GM21723 (cell line): ENCODE data around the gene SIX6.

Experiments used
- ATAC-seq: cut with Tn5 transposase; IDR thresholded peaks from one replicate; pipeline ENCODE4 v1.9.1; 2021; ENCODE audit warnings: mild to moderate bottlenecking, moderate library complexity; ENCODE audit not compliant: unreplicated experiment

SIX6 gene

DNA sequence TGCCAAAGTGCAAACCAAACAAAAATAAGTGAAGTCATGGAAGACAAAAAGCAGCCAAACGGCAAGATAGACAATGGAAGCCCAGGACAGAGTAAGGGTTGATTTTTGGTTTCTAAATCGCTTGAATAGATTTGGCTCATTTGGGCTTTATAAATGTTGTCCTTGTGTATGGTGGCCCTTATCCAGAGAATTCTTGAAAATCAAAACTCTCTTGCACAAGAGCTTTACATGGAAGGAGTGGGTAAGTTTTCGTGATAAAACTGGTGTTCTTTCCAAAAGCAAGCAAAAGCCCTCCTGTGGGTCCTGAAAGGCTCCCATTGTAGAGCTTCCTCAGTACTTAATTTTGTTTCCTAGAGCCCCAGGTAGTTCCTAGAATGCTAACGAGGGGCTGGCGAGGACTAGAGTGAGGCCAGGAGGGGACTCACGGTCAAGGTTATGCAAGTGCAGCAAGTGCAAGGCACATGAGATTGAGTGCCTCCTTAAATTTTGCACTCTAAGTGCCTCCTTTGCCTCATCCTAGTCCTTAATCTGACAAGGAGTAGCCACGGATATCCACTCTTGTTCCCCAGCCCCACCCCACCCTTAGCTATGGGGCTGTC, 4.1 kb downstream of the SIX6 start:
- no peak for ATAC-seq

DNA sequence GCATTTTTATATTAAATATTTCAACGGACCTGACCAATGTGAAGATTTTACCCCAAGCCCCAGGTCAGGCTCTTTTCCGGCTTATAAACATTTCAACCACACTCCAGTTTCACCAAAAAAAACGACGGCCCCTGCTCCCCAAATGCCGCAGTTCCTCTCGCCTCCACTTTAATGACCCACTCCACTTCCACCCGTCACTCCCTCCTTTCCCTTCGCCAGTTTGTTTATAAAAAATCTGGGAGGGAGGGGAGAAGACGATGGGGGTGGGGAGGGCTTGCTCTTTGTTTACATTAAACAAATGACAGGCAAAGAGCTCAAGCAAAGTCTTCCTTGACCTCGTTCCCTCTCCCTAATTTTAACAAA, 5.4 kb downstream of the SIX6 start:
- ATAC-seq = no peak

DNA sequence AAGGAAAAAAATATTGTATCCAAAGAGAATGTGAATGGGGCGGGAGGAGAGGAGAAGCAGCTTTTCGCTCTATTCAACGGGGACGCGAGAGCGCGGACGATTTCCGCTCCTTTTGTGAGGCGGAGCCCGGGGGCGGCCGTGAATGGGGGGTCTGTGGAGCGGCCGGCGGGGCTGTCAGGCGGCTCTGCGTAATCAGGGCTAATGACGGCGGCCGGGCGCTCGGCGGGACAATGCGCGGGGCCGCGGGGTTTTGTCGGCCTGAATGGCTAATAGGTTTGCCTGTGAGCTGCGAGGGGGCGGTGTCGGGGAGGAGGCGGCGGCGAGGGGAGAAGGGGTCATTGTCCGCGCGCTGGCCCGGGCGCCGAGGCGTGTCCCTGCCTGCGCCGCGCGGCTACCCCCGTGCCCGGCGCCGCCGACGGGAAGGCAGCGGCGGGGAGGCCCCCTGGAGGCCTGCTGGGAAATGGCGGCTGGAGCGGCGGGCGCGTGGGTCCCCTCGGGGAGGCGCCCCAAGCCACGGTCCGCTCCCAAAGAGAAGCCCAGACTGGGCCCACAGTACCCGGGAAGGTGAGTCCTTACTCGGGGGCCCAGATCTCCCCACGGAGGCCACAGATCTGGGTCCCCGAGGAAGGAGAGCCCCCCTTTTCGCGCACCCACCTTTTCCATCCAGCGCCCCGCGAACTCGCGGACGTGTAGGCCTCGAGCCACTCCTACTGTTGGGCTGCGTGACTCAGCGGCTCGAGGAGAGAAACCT, 6.0 kb downstream of the SIX6 start:
- peak; percentile 54 for ATAC-seq

DNA sequence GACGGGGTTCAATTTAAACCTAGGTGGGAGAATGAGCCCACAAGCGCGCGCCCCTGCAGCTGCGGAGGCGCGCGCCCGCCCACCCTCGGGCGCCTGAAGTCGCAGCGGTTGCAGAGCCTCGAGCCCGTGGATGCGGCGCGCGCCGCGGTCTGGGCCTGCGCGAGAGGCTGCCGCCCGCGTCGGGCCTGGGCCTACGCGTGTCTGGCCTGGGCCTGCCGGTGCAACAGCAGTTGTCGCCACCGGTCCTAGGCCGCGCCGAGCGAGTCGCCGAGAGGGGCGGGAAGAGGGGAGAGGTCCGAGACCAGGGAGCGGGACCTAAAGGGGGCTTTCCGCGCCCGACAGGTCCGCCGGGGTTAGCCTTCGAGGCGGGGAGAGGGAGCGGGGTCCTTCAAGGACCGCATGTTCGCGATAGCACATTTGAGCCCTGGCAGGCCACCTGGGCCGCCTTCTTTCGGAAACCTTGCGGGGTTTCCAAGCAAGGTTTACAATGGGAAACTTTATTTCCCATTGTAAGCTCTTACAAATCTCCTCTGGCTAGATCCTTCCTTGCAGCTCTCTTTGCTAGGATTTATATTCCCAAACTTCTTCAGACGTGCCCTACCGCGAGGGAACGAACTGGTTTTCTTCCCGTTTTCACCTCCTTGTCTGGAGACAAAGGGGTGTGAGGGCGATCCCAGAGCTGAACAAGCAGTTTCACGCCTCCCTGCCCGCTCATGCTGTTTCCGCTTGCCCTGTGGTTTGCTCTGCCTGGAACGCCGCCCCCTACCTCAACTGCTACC, 6.8 kb downstream of the SIX6 start:
- peak; percentile 48 for ATAC-seq

DNA sequence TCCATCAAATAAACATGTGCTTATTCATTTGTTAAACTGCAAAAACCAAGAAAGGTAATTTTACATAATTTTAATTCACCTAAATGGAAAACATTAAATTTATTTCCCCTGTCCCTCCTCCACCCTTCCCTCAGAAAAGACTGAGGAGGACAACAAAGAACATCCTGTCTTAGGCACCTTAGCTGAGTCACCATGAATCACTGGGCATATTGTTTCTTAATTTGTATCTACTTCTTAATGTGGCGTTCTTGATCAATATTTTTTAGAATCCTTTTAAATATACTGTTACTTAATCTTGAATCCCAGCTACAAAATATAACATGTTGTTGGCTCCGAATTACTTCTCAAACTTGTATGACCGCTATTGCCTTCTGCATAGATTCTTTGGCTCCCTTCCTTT, 23.5 kb downstream of the SIX6 start:
- ATAC-seq = no peak

DNA sequence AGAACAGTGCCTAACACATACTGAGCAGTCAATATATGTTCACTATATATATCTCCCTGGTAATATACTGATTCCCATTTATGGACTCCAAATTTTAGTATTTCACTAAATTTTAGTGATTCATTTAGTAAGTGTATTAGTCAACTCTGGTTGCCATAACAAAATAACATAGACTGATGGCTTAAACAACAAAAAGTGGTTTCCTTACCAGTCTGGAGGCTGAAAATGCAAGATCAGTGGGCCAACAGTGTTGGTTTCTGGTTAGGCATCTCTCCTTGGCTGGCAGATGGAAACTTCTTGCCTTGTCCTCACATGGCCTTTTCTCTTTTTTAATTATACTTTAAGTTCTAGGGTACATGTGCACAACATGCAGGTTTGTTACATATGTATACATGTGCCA, 28.7 kb downstream of the SIX6 start:
- no peak for ATAC-seq

DNA sequence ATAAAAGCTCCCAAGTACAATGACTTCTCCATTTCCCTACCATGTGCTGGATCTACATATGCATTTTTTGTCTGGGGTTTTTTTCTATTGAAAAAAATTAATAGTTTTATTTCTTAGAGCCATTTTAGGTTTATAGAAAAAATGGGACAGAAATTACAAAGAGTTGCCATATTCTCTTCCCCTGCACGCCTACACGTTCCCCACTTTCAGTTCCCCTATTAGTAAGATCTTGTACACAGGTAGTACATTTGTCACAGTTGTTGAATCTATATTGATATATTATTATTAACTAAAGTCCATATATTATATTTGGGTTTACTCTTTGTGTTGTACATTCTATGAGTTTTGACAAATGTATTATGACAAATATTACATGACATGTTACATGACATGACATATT, 35.7 kb downstream of the SIX6 start:
- no peak for ATAC-seq

DNA sequence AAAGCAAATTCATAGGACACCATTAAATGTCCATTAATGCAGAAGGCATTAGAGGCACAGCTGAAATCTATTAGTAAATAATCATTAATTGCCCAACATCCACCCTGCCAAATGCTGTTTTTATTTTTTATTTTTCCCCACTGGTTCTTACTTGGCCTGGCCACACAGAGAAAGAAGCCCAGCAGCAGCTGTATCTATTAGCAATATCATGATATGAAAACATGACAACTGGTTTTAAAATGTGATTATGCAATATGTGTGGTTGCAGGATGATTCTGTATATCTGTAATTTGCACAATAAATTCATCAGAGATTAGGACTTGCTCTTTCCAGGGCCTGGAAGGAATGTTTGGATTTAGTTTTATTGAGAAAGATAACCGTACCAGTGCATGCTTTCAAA, 44.9 kb downstream of the SIX6 start:
- no peak for ATAC-seq

DNA sequence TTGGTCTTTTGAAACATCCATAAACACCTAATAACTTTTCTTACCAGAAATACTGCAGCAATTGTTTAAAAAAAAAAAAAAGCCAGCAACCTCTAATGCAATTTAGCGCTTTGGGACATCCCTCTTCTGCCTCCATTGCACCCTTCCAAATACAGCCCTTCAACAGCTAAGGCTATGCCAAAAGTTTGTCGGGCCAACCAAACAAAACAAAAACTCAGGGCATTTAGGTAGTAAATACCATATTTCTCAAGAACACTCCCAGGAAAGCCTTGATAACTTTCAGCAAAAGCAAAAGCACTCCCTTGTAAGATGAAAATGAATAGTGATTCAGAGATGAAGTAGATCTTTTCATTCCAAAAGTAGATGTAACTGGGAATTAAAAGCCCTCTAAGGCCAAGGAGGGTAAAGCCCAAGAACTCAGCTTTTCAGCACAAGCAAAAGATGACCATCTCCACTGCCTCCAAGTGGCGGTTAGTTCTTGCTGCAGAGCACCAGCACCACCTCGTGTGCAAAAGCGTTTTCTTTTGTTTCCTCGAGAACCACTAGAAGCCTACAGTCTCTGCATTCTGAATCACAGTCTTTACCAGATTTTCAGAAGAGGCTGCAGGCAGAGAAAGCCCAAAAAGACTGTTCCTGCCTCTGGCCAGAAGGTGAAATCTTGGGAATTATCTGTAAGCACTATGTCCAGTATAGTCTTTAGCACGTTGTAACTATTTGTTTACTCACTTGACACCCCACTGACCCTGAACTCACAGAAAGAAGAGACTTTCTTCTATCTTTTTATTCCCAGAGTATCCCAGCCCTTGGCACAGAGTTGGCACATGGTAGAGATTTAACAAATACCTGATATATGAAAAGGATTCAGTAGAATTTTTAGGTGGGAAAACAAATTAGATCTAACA, 53.1 kb downstream of the SIX6 start:
- peak; percentile 72 for ATAC-seq
